NT2/D1 (cell line): Measurements from ENCODE around the gene RNF114.
"Not testable (repeated sequence)": the region's sequence is repeated elsewhere in the genome, so short reads cannot be mapped to it uniquely, and the experiment has no call there.

Experiments used
- DNase-seq: peaks from one replicate; pipeline ENCODE4 v3.0.0-alpha.2; 2011; ENCODE audit warnings: low read depth, low spot score
- H3K27me3 ChIP-seq: 2 replicates; pipeline ENCODE4 v1.6.0; 2011; ENCODE audit warnings: mild to moderate bottlenecking; ENCODE audit not compliant: insufficient read length, insufficient read depth
- H3K36me3 ChIP-seq: 2 replicates; pipeline ENCODE4 v1.6.1; 2011; ENCODE audit warnings: mild to moderate bottlenecking, low read length, mixed read lengths; ENCODE audit not compliant: insufficient read depth, insufficient read length
- H3K4me1 ChIP-seq: 2 replicates; pipeline ENCODE4 v1.5.1; 2011; ENCODE audit not compliant: insufficient read depth, insufficient read length
- H3K4me3 ChIP-seq: 2 replicates; pipeline ENCODE4 v1.5.1; 2011; ENCODE audit warnings: low read depth; ENCODE audit not compliant: insufficient read length
- H3K9ac ChIP-seq: 2 replicates; pipeline ENCODE4 v1.6.0; 2011; ENCODE audit warnings: low read depth; ENCODE audit not compliant: insufficient read length
- H3K9me3 ChIP-seq: 2 replicates; pipeline ENCODE4 v1.5.1; 2011; ENCODE audit warnings: mild to moderate bottlenecking, low read length; ENCODE audit not compliant: insufficient read depth
- SUZ12 ChIP-seq: IDR thresholded peaks from 2 replicates; pipeline ENCODE4 v1.6.1; 2011; ENCODE audit not compliant: insufficient read length, insufficient read depth; ENCODE audit errors: extremely low read depth
- YY1 ChIP-seq: IDR thresholded peaks from 2 replicates; pipeline ENCODE4 v1.6.1; 2011; ENCODE audit not compliant: insufficient read length, insufficient read depth
- ZNF274 ChIP-seq: IDR thresholded peaks from 2 replicates; pipeline ENCODE4 v1.6.1; 2011; ENCODE audit warnings: mild to moderate bottlenecking, low read depth, low read length

The RNF114 gene

DNA sequence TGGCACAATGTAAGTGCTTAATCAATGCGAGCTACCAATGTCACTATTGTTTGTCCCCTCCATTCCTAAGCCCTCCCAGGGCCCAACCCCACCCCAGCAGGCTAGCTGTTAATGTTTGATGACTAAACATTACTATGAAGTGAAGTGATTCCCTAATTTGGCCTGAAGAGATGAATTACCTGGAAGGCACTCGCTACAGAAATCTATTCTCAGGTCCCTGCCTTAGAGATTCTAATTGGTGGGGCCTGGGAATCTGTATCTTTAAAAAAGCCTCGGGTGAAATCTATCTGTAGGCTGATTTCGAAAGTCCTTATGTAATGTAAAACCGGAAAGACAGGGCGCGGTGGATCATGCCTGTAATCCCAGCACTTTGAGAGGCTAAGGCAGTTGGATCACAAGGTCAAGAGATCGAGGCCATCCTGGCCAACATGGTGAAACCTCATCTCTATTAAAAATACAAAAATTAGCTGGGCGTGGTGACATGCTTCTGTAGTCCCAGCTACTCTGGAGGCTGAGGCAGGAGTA, 29.6 kb downstream of the RNF114 start:
- no peak for DNase-seq
- Histone ChIP-seq H3K4me3 (no peak overlapping the region), H3K4me1 (no peaks in the 10 kb centered on the region), H3K36me3 (no peaks in the 10 kb centered on the region), H3K9me3 (no peaks in the 10 kb centered on the region), H3K9ac (no peak overlapping the region), H3K27me3 (no peaks in the 10 kb centered on the region)
- no peak for TF ChIP-seq YY1
- TF ChIP-seq SUZ12, result no peak
- no peak for TF ChIP-seq ZNF274

- no peak overlapping the region for H3K9ac ChIP-seq
- H3K27me3 ChIP-seq, result no peaks in the 10 kb centered on the region
- no peak for DNase-seq
- no peaks in the 10 kb centered on the region for H3K9me3 ChIP-seq
- no peak overlapping the region for H3K4me3 ChIP-seq
- TF ChIP-seq YY1 (no peak), ZNF274 (no peak), SUZ12 (no peak)
- H3K36me3 ChIP-seq, result no peaks in the 10 kb centered on the region
- no peaks in the 10 kb centered on the region for H3K4me1 ChIP-seq
These were observed 30.7 kb downstream of the RNF114 start for GRCh38 chr20:49966861-49967260.

- DNase-seq, result no peak
- H3K27me3 ChIP-seq, result no peaks in the 10 kb centered on the region
- no peak overlapping the region for H3K4me3 ChIP-seq
- no peak for TF ChIP-seq YY1
- no peak for TF ChIP-seq SUZ12
- TF ChIP-seq ZNF274, result no peak
- no peak overlapping the region for H3K9ac ChIP-seq
- no peaks in the 10 kb centered on the region for H3K4me1 ChIP-seq
- no peaks in the 10 kb centered on the region for H3K9me3 ChIP-seq
- H3K36me3 ChIP-seq, result no peaks in the 10 kb centered on the region
These were observed 33.0 kb downstream of the RNF114 start for GRCh38 chr20:49969234-49969633.

DNA sequence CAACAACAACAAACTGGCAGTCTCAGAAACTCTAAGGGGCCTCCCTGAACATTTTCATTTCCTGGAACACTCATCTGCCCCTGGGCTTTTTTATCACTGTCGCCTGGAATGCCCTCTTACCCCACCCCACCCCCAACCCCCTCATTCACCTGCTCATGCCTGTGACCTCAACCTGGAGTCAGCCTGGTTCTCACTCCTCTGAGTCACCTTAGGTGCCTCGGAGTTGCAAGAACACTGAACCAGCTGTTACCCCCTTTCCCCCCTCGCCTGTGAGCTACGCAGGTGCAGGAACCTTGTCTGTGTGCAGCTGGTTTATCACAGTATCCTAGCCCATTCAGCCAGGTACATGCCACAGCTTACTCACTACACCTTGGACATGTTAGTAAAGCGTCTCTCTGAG, 33.7 kb downstream of the RNF114 start:
- Histone ChIP-seq H3K9ac (no peak overlapping the region), H3K4me1 (no peaks in the 10 kb centered on the region), H3K4me3 (no peak overlapping the region), H3K9me3 (no peaks in the 10 kb centered on the region), H3K27me3 (no peaks in the 10 kb centered on the region), H3K36me3 (no peaks in the 10 kb centered on the region)
- TF ChIP-seq YY1 (no peak), ZNF274 (no peak), SUZ12 (no peak)
- no peak for DNase-seq

- H3K27me3 ChIP-seq, result no peaks in the 10 kb centered on the region
- no peaks in the 10 kb centered on the region for H3K4me1 ChIP-seq
- no peak overlapping the region for H3K9ac ChIP-seq
- TF ChIP-seq YY1 (no peak), SUZ12 (no peak), ZNF274 (no peak)
- DNase-seq, result no peak
- H3K4me3 ChIP-seq, result no peak overlapping the region
- no peaks in the 10 kb centered on the region for H3K36me3 ChIP-seq
- no peaks in the 10 kb centered on the region for H3K9me3 ChIP-seq
These were observed 34.3 kb downstream of the RNF114 start for GRCh38 chr20:49970498-49970897.

DNA sequence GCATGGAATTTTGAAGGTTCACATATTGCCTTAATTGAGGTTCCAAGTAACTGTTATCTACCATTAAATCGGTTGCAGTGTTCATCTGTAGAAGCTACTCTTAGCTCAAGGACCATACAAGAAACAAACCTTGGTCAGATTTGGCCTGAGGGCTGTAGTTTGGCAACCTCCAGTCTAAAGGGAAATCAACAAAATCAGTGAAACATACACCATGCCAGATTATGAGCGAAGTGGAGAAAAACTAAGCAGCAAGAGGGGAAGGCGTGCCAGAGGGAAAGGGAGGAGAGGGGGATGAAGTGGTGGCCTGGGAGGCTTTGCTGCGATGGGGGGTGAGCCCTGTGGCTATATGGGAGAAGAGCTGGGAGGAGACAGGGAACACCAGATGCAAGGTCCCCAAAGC, 37.8 kb downstream of the RNF114 start:
- no peak for DNase-seq
- TF ChIP-seq YY1 (no peak), SUZ12 (no peak), ZNF274 (no peak)

GRCh38 chr20:49976542-49976941, 40.3 kb downstream of the RNF114 start:
- no peak overlapping the region for H3K4me3 ChIP-seq
- TF ChIP-seq ZNF274 (no peak), SUZ12 (no peak), YY1 (no peak)
- no peak overlapping the region for H3K9ac ChIP-seq
- no peaks in the 10 kb centered on the region for H3K36me3 ChIP-seq
- peaks cover 22% of the 10 kb centered on the region for H3K27me3 ChIP-seq
- H3K4me1 ChIP-seq, result peaks cover 7% of the 10 kb centered on the region
- H3K9me3 ChIP-seq, result no peaks in the 10 kb centered on the region
- DNase-seq, result no peak

More for the DNA sequence above, 37.8 kb downstream of the RNF114 start:
- Histone ChIP-seq H3K4me1 (no peaks in the 10 kb centered on the region), H3K9ac (no peak overlapping the region), H3K36me3 (no peaks in the 10 kb centered on the region), H3K9me3 (no peaks in the 10 kb centered on the region), H3K27me3 (no peaks in the 10 kb centered on the region), H3K4me3 (no peak overlapping the region)

DNA sequence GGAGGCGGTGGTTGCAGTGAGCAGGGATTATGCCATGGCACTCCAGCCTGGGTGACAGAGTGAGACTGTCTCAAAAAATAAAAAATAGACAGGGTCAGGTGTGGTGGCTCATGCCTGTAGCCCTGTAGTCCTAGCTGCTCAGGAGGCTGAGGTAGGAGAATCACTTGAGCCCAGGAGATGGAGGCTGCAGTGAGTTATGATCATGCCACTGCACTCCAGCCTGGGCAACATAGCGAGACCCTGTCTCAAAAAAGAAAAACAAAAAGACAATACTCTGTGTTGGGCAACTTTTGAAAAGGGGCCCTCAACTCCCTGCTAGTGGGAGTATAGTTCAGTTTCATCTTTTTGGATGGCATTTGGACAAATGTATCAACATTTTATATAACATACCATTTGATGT, 41.5 kb downstream of the RNF114 start:
- H3K9ac ChIP-seq, H3K4me3 ChIP-seq, H3K36me3 ChIP-seq, DNase-seq, H3K9me3 ChIP-seq: not testable (repeated sequence)
- H3K27me3 ChIP-seq, result peaks cover 31% of the 10 kb centered on the region
- peaks cover 15% of the 10 kb centered on the region for H3K4me1 ChIP-seq
